K562 (cell line): Measurements from ENCODE around the gene ZNF280C. TPM values are rescaled to one million over a fixed set of nuclear protein-coding genes. Genes with fewer than 3 reads are reported as not detected.
A peak's percentile ranks its signal among the peaks of the same experiment; 100 is the strongest.

Source experiments
- BCLAF1 ChIP-seq, 2 experiments: fragments of 450-650 bp in 1 of 2; IDR thresholded peaks; 2 replicates each; pipeline ENCODE4 v1.6.1; 2011 to 2017; ENCODE audit warnings: low read depth in 2 of 2, antibody characterized with exemption in 1 of 2, borderline replicate concordance in 1 of 2, low read length in 1 of 2, mild to moderate bottlenecking in 1 of 2, mixed read lengths in 1 of 2; ENCODE audit not compliant: control insufficient read depth in 1 of 2
- COPS2 ChIP-seq: fragments of 450-650 bp; conservative IDR thresholded peaks from 2 replicates; pipeline ENCODE4 v1.6.1; 2016; ENCODE audit warnings: mild to moderate bottlenecking, moderate library complexity
- ELF4 ChIP-seq: fragments of 450-650 bp; formaldehyde crosslinking; IDR thresholded peaks from 2 replicates; pipeline ENCODE4 v1.4.0; 2022; ENCODE audit warnings: missing genetic modification characterization
- PYGO2 ChIP-seq: fragments of 450-650 bp; IDR thresholded peaks from 2 replicates; pipeline ENCODE4 v1.6.1; 2016; ENCODE audit warnings: mild to moderate bottlenecking, missing genetic modification characterization, moderate library complexity, missing compliant biosample characterization
- RBM25 ChIP-seq: fragments of 200-400 bp; formaldehyde crosslinking; IDR thresholded peaks from 2 replicates; pipeline ENCODE4 v1.6.1; 2018; ENCODE audit warnings: low read length, low read depth, moderate library complexity; ENCODE audit not compliant: severe bottlenecking
- SMARCA4 ChIP-seq: fragments of 450-650 bp; IDR thresholded peaks from 2 replicates; pipeline ENCODE4 v1.6.1; 2016
- SPI1 ChIP-seq: IDR thresholded peaks from 2 replicates; pipeline ENCODE4 v1.6.1; 2011; ENCODE audit warnings: low read depth, low read length, control low read depth, borderline replicate concordance
- ZBTB49 ChIP-seq: sonication (generic); formaldehyde crosslinking; IDR thresholded peaks from 2 replicates; pipeline ENCODE4 v1.8.0; 2022; ENCODE audit warnings: missing genetic modification reagents, mild to moderate bottlenecking, borderline replicate concordance
- ZNF140 ChIP-seq: fragments of 250-450 bp; sonication (Bioruptor Pico); IDR thresholded peaks from 2 replicates; pipeline ENCODE4 v1.8.0; 2021; ENCODE audit warnings: moderate library complexity, mild to moderate bottlenecking, inconsistent platforms
- ZNF780A ChIP-seq: fragments of 250-450 bp; sonication (Bioruptor Pico); IDR thresholded peaks from 2 replicates; pipeline ENCODE4 v1.5.0; 2021; ENCODE audit warnings: mild to moderate bottlenecking
- polyA plus RNA-seq, 8 experiments: library from polyadenylated mRNA; depleted of rRNA in 4 of 8; stranded (reverse) in 5 of 8; unstranded in 3 of 8; fragments of >200 nt; fragmentation: Nextera tagmentation in 2 of 8; fragmentation: Illumina TruSeq in 1 of 8; extraction: Ambion mirVana in 2 of 8; extraction: Trizol in 1 of 8; gene quantifications; 2 replicates each; pipeline versions ENCODE4 v1.2.1 to v1.2.3, GENCODE V29; 2011 to 2014; ENCODE audit warnings: inconsistent platforms in 1 of 8, missing spikeins in 1 of 8
- total RNA-seq, 7 experiments: library from RNA; depleted of rRNA in 6 of 7; stranded (reverse); fragments of >200 nt in 6 of 7; fragmentation: Illumina TruSeq in 2 of 7; extraction: Trizol in 2 of 7; gene quantifications; 2 replicates each; pipeline versions ENCODE4 v1.2.1 to v1.2.3, GENCODE V29; 2011 to 2021; ENCODE audit warnings: low replicate concordance in 1 of 7
- TF ChIP-seq, protein P1 (sequence below): fragments of 450-650 bp; IDR thresholded peaks from 2 replicates; pipeline ENCODE4 v1.6.1; 2016; ENCODE audit warnings: mild to moderate bottlenecking
- TF ChIP-seq, protein P2 (sequence below): sonication (generic); formaldehyde crosslinking; IDR thresholded peaks from 2 replicates; pipeline ENCODE4 v1.8.0; 2023; ENCODE audit warnings: mild to moderate bottlenecking, missing genetic modification reagents

ZNF280C gene
- total and polyA plus RNA-seq, 9 of the 15 experiments (the other 6 are each of a cell fraction or from before 2014, with no cell fraction given): 1.6 to 8.3 (median 4.4) TPM

DNA sequence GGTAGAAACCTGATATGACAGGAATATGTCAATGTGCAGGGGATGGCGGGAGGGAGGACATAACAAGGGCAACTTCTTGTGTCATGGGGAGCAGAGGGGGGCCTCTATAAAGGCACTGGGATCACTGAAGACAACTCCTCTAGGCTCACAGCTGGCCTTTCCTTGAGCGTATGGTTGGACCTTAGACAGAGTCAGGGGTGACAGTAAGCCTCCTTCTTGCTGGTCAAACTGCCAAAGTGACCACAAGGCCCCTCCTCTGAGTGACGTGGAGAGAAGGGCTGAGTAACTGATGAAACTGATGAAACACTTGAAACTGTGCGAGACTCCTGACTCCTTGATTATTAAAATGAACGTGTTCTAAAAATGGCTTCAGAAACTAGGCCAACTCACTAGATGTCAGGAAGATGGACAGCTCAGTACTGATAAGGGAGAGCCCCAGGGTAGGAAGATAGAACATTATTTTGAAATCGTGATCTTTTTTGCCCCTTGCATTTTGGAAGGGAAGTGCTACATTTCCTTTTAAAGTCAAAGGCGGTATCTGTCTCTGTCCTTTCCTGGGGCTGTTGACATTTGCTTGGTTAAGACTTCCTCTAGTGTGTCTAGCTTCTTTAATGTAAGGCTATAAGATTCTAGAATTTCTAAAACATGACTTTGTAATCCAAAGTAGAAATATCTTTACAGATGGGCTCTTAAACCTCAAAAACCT lies 95.4 kb downstream of the ZNF280C start (continued):
- TF ChIP-seq ZBTB49 (no peak), PYGO2 (no peak), ZNF780A (CRISPR knock-in tag) (no peak), BCLAF1 (IDR thresholded peaks at IDR 0.05; ENCODE audit: borderline replicate concordance in 1 of 2, control insufficient read depth in 1 of 2, low read depth in 2 of 2, low read length in 1 of 2) (no peak), SPI1 (peak; percentile 58; the same call in 1 of the 2 replicates), SMARCA4 (peak; percentile 74), RBM25 (no peak), ELF4 (CRISPR knock-in tag) (no peak), COPS2 (no peak), ZNF140 (no peak)
- TF ChIP-seq, protein P1, sequence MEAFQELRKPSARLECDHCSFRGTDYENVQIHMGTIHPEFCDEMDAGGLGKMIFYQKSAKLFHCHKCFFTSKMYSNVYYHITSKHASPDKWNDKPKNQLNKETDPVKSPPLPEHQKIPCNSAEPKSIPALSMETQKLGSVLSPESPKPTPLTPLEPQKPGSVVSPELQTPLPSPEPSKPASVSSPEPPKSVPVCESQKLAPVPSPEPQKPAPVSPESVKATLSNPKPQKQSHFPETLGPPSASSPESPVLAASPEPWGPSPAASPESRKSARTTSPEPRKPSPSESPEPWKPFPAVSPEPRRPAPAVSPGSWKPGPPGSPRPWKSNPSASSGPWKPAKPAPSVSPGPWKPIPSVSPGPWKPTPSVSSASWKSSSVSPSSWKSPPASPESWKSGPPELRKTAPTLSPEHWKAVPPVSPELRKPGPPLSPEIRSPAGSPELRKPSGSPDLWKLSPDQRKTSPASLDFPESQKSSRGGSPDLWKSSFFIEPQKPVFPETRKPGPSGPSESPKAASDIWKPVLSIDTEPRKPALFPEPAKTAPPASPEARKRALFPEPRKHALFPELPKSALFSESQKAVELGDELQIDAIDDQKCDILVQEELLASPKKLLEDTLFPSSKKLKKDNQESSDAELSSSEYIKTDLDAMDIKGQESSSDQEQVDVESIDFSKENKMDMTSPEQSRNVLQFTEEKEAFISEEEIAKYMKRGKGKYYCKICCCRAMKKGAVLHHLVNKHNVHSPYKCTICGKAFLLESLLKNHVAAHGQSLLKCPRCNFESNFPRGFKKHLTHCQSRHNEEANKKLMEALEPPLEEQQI: no peak
- TF ChIP-seq, protein P2, sequence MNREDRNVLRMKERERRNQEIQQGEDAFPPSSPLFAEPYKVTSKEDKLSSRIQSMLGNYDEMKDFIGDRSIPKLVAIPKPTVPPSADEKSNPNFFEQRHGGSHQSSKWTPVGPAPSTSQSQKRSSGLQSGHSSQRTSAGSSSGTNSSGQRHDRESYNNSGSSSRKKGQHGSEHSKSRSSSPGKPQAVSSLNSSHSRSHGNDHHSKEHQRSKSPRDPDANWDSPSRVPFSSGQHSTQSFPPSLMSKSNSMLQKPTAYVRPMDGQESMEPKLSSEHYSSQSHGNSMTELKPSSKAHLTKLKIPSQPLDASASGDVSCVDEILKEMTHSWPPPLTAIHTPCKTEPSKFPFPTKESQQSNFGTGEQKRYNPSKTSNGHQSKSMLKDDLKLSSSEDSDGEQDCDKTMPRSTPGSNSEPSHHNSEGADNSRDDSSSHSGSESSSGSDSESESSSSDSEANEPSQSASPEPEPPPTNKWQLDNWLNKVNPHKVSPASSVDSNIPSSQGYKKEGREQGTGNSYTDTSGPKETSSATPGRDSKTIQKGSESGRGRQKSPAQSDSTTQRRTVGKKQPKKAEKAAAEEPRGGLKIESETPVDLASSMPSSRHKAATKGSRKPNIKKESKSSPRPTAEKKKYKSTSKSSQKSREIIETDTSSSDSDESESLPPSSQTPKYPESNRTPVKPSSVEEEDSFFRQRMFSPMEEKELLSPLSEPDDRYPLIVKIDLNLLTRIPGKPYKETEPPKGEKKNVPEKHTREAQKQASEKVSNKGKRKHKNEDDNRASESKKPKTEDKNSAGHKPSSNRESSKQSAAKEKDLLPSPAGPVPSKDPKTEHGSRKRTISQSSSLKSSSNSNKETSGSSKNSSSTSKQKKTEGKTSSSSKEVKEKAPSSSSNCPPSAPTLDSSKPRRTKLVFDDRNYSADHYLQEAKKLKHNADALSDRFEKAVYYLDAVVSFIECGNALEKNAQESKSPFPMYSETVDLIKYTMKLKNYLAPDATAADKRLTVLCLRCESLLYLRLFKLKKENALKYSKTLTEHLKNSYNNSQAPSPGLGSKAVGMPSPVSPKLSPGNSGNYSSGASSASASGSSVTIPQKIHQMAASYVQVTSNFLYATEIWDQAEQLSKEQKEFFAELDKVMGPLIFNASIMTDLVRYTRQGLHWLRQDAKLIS: no peak
